HepG2 (cell line): ENCODE measurements around the gene RANBP17. TPM values are rescaled to one million over a fixed set of nuclear protein-coding genes. Genes with fewer than 3 reads are reported as not detected.

Experiments
- ATAC-seq: fragments of 200-7000 bp; cut with Tn5 transposase; 3 replicates; pipeline ENCODE4 v1.9.1; 2020; ENCODE audit warnings: mild to moderate bottlenecking, moderate library complexity
- BruUV-seq: library from RNA; stranded (reverse); fragments of 400-500 nt; replicated peaks from 2 replicates; lab custom pipeline; 2021; lab: Mats Ljungman, UMichigan
- CTCF ChIA-PET: fragments of 300-600 bp; formaldehyde crosslinking; extraction: SDS; loops from one replicate; lab custom pipeline; 2021; ENCODE audit warnings: low total read pairs, inconsistent platforms, low intra/inter-chr PET ratio; lab: Yijun Ruan, JAX
- POLR2A ChIA-PET: fragments of 350-600 bp; sonication (Branson Sonifier 250); formaldehyde crosslinking; loops from one replicate; lab custom pipeline; 2020; ENCODE audit warnings: antibody characterized with exemption, inconsistent platforms; lab: Yijun Ruan, JAX
- DNase-seq: peaks from one replicate; pipeline ENCODE4 v3.0.0-alpha.2; 2015; ENCODE audit warnings: low spot score
- FAIRE-seq: peaks from 3 replicates; lab custom pipeline; 2011; peaks lifted over from hg19 to GRCh38; lab: Jason Lieb, UNC
- H2AFZ ChIP-seq: one replicate; pipeline ENCODE4 v1.6.1; 2011; ENCODE audit warnings: low read length, inconsistent platforms
- H3K27ac ChIP-seq: fragments of 300-600 bp; 3 replicates; pipeline ENCODE4 v1.8.0; 2011; ENCODE audit warnings: mixed run types, mild to moderate bottlenecking, mixed read lengths, low read length, inconsistent platforms; ENCODE audit not compliant: insufficient read depth; ENCODE audit errors: extremely low read length
- H3K27me3 ChIP-seq, 2 experiments: fragments of 200-600 bp in 1 of 2; 2 replicates in 1 of 2; 3 replicates in 1 of 2; pipeline versions ENCODE4 v1.6.0 to v1.8.0; 2011; ENCODE audit warnings: low read length in 2 of 2, mild to moderate bottlenecking in 2 of 2, moderate library complexity in 2 of 2, inconsistent platforms in 1 of 2; ENCODE audit not compliant: insufficient read depth in 2 of 2, control insufficient read depth in 1 of 2
- H3K36me3 ChIP-seq, 2 experiments: fragments of 200-600 bp in 1 of 2; replicated peaks in 1 of 2; 2 replicates in 1 of 2; 3 replicates in 1 of 2; pipeline versions ENCODE4 v1.5.1 to v1.8.0; 2011; ENCODE audit warnings: low read length in 2 of 2, inconsistent platforms in 1 of 2; ENCODE audit not compliant: insufficient read depth in 2 of 2, control insufficient read depth in 1 of 2
- H3K4me1 ChIP-seq: 2 replicates; pipeline ENCODE4 v1.5.1; 2012; ENCODE audit warnings: low read length, inconsistent platforms; ENCODE audit not compliant: insufficient read depth
- H3K4me2 ChIP-seq: 2 replicates; pipeline ENCODE4 v1.6.0; 2011; ENCODE audit warnings: low read depth, low read length, inconsistent platforms
- H3K4me3 ChIP-seq, 3 experiments: fragments of 200-600 bp in 1 of 3; sonication (generic), shearing (Covaris generic) in 1 of 3; replicated peaks in 1 of 3; 2 replicates each; pipeline ENCODE4 v1.5.1; 2011 to 2016; ENCODE audit warnings: low read length in 3 of 3, inconsistent platforms in 2 of 3, low read depth in 2 of 3, mild to moderate bottlenecking in 2 of 3, control low read depth in 1 of 3, mixed read lengths in 1 of 3; ENCODE audit not compliant: insufficient read depth in 1 of 3
- H3K79me2 ChIP-seq: one replicate; pipeline ENCODE4 v1.6.1; 2011; ENCODE audit warnings: low read length, inconsistent platforms; ENCODE audit not compliant: insufficient read depth
- H3K9ac ChIP-seq: 2 replicates; pipeline ENCODE4 v1.6.0; 2011; ENCODE audit warnings: mild to moderate bottlenecking, low read depth, low read length, inconsistent platforms; ENCODE audit not compliant: insufficient read depth
- H3K9me3 ChIP-seq: 2 replicates; pipeline ENCODE4 v1.5.1; 2012; ENCODE audit warnings: mild to moderate bottlenecking, low read length
- H4K20me1 ChIP-seq: 2 replicates; pipeline ENCODE4 v1.6.0; 2011; ENCODE audit warnings: inconsistent platforms, mild to moderate bottlenecking, low read length, moderate library complexity; ENCODE audit not compliant: insufficient read depth
- ARNT ChIP-seq: fragments of 450-650 bp; IDR thresholded peaks from 2 replicates; pipeline ENCODE4 v1.6.1; 2017
- CHCHD3 ChIP-seq: sonication (generic); formaldehyde crosslinking; IDR thresholded peaks from 2 replicates; pipeline ENCODE4 v1.8.0; 2022; ENCODE audit warnings: mild to moderate bottlenecking, missing genetic modification reagents, moderate library complexity
- ELK4 ChIP-seq: sonication (generic); formaldehyde crosslinking; IDR thresholded peaks from 2 replicates; pipeline ENCODE4 v1.9.0; 2021; ENCODE audit warnings: missing genetic modification reagents, borderline replicate concordance
- FOXP1 ChIP-seq, 2 experiments: fragments of 450-650 bp in 1 of 2; IDR thresholded peaks; 2 replicates each; pipeline ENCODE4 v1.6.1; 2017 to 2018; ENCODE audit warnings: antibody characterized with exemption in 1 of 2
- JARID2 ChIP-seq: sonication (generic); formaldehyde crosslinking; IDR thresholded peaks from 2 replicates; pipeline ENCODE4 v1.8.1; 2023; ENCODE audit warnings: missing genetic modification reagents, inconsistent platforms; ENCODE audit not compliant: insufficient replicate concordance
- KAT2B ChIP-seq: fragments of 150-350 bp; IDR thresholded peaks from 2 replicates; pipeline ENCODE4 v1.6.1; 2014; ENCODE audit warnings: low read depth, low read length, borderline replicate concordance
- KLF6 ChIP-seq: IDR thresholded peaks from 2 replicates; pipeline ENCODE4 v1.8.0; 2016; ENCODE audit warnings: missing biosample characterization, missing genetic modification reagents
- MZF1 ChIP-seq: sonication (generic); formaldehyde crosslinking; IDR thresholded peaks from 2 replicates; pipeline ENCODE4 v1.8.1; 2023; ENCODE audit warnings: mild to moderate bottlenecking, missing genetic modification reagents, borderline replicate concordance
- NCOA5 ChIP-seq: sonication (generic); formaldehyde crosslinking; IDR thresholded peaks from 2 replicates; pipeline ENCODE4 v1.4.0; 2020; ENCODE audit warnings: missing genetic modification reagents
- PITX1 ChIP-seq: sonication (generic); formaldehyde crosslinking; IDR thresholded peaks from 2 replicates; pipeline ENCODE4 v1.5.1; 2020; ENCODE audit warnings: mild to moderate bottlenecking, missing genetic modification reagents
- PLRG1 ChIP-seq: fragments of 450-650 bp; conservative IDR thresholded peaks from 2 replicates; pipeline ENCODE4 v1.6.1; 2016
- SPEN ChIP-seq: sonication (generic); formaldehyde crosslinking; IDR thresholded peaks from 2 replicates; pipeline ENCODE4 v1.5.1; 2020; ENCODE audit warnings: low read depth, mild to moderate bottlenecking, missing genetic modification reagents
- ZBED4 ChIP-seq: sonication (generic); formaldehyde crosslinking; IDR thresholded peaks from 2 replicates; pipeline ENCODE4 v1.4.0; 2020; ENCODE audit warnings: missing genetic modification reagents, borderline replicate concordance
- ZFAT ChIP-seq: sonication (generic); formaldehyde crosslinking; conservative IDR thresholded peaks from 2 replicates; pipeline ENCODE4 v1.8.1; 2023; ENCODE audit warnings: missing genetic modification reagents, inconsistent platforms
- ZFP62 ChIP-seq: sonication (generic); formaldehyde crosslinking; IDR thresholded peaks from 2 replicates; pipeline ENCODE4 v1.4.0; 2020; ENCODE audit warnings: missing genetic modification reagents
- ZNF331 ChIP-seq: sonication (generic); formaldehyde crosslinking; IDR thresholded peaks from 2 replicates; pipeline ENCODE4 v1.4.0; 2020; ENCODE audit warnings: missing genetic modification reagents
- ZNF703 ChIP-seq: sonication (generic); formaldehyde crosslinking; IDR thresholded peaks from 2 replicates; pipeline ENCODE4 v1.5.1; 2020; ENCODE audit warnings: missing genetic modification reagents, mild to moderate bottlenecking, moderate library complexity, borderline replicate concordance
- in situ Hi-C: cut with HindIII; loops from 2 replicates; pipeline ENCODE4 v1.10.0; 2017; ENCODE audit warnings: low pct_unique_long_range_greater_than_20kb; ENCODE audit not compliant: extremely low pct_ligation_motif_present
- intact Hi-C: fragments of 100-400 bp; cut with micrococcal nuclease; formaldehyde crosslinking; loops from one replicate; pipeline ENCODE4 v1.10.0; 2022; ENCODE audit not compliant: unreplicated experiment
- polyA plus RNA-seq, 8 experiments: library from polyadenylated mRNA; depleted of rRNA in 3 of 8; stranded (reverse) in 7 of 8; unstranded in 1 of 8; fragments of >200 nt; fragmentation: Illumina TruSeq in 4 of 8; extraction: Trizol in 4 of 8; gene quantifications; 2 replicates each; pipeline versions ENCODE4 v1.2.1 to v1.2.3, GENCODE V29; 2011 to 2016; ENCODE audit warnings: low read depth in 4 of 8, missing spikeins in 1 of 8, mixed read lengths in 1 of 8; ENCODE audit not compliant: insufficient read depth in 1 of 8
- total RNA-seq, 5 experiments: library from RNA; depleted of rRNA; stranded (reverse); fragments of >200 nt; fragmentation: Illumina TruSeq; extraction: Trizol; gene quantifications; 2 replicates each; pipeline ENCODE4 v1.2.3, GENCODE V29; 2016; ENCODE audit warnings: low read depth in 1 of 5
- TF ChIP-seq, protein P1 (sequence below): sonication (generic); formaldehyde crosslinking; IDR thresholded peaks from 2 replicates; pipeline ENCODE4 v1.8.0; 2022; ENCODE audit warnings: mild to moderate bottlenecking, missing genetic modification reagents, borderline replicate concordance
- TF ChIP-seq, protein P2 (sequence below): sonication (generic); formaldehyde crosslinking; IDR thresholded peaks from 2 replicates; pipeline ENCODE4 v1.4.0; 2020; ENCODE audit warnings: mild to moderate bottlenecking, missing genetic modification reagents

Gene RANBP17
- total and polyA plus RNA-seq, 2 of the 13 experiments (the other 11 are each of a cell fraction or from before 2014, with no cell fraction given): not detected

- POLR2A ChIA-PET: no interaction called here
- CTCF ChIA-PET: no interaction called here
- H3K79me2 ChIP-seq: no peaks in the 10 kb centered on the region
- no peak overlapping the region for H3K4me3 ChIP-seq
- no peak for ATAC-seq
- FAIRE-seq: no peak
- no peak overlapping the region for H3K9ac ChIP-seq
- intact Hi-C loops: no loop called here
- H3K27me3 ChIP-seq: no peaks in the 10 kb centered on the region
- no peak overlapping the region for H3K27ac ChIP-seq
- no peak for TF ChIP-seq CHCHD3 (CRISPR knock-in tag)
- TF ChIP-seq NCOA5 (CRISPR knock-in tag): no peak
- no peak for TF ChIP-seq KAT2B
- no peak for TF ChIP-seq JARID2 (CRISPR knock-in tag)
- TF ChIP-seq FOXP1 (IDR thresholded peaks at IDR 0.05): no peak
- TF ChIP-seq FOXP1 (CRISPR knock-in tag; IDR thresholded peaks at IDR 0.05): no peak
- no peak for TF ChIP-seq ZFP62 (CRISPR knock-in tag)
- no peak for TF ChIP-seq ZBED4
- no peak for TF ChIP-seq PITX1 (CRISPR knock-in tag)
- no peak for TF ChIP-seq ZFAT
- TF ChIP-seq ELK4 (CRISPR knock-in tag): no peak
- TF ChIP-seq, protein P1, sequence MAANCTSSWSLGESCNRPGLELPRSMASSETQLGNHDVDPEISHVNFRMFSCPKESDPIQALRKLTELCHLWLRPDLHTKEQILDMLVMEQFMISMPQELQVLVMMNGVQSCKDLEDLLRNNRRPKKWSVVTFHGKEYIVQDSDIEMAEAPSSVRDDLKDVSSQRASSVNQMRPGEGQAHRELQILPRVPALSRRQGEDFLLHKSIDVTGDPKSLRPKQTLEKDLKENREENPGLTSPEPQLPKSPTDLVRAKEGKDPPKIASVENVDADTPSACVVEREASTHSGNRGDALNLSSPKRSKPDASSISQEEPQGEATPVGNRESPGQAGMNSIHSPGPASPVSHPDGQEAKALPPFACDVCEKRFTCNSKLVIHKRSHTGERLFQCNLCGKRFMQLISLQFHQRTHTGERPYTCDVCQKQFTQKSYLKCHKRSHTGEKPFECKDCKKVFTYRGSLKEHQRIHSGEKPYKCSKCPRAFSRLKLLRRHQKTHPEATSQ (CRISPR knock-in tag): no peak
- no peak for TF ChIP-seq MZF1 (CRISPR knock-in tag)
- TF ChIP-seq ARNT: no peak
- TF ChIP-seq KLF6 (CRISPR knock-in tag): no peak
- TF ChIP-seq, protein P2, sequence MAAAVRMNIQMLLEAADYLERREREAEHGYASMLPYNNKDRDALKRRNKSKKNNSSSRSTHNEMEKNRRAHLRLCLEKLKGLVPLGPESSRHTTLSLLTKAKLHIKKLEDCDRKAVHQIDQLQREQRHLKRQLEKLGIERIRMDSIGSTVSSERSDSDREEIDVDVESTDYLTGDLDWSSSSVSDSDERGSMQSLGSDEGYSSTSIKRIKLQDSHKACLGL (CRISPR knock-in tag): no peak
- no peak for TF ChIP-seq SPEN (CRISPR knock-in tag)
- TF ChIP-seq ZNF703: no peak
- no peak for TF ChIP-seq ZNF331 (CRISPR knock-in tag)
- TF ChIP-seq PLRG1: no peak
- TF ChIP-seq, all 625 proteins: peak for 0
- H3K4me1 ChIP-seq: no peaks in the 10 kb centered on the region
- no peaks in the 10 kb centered on the region for H3K36me3 ChIP-seq
- in situ Hi-C loops: no loop called here
- H4K20me1 ChIP-seq: no peaks in the 10 kb centered on the region
- BruUV-seq: no TSS peak
- H3K9me3 ChIP-seq: no peaks in the 10 kb centered on the region
- no peak overlapping the region for H2AFZ ChIP-seq
- DNase-seq: no peak
- H3K4me2 ChIP-seq: no peak overlapping the region
Observed at GRCh38 chr5:170993476-170993875, 131.7 kb downstream of the RANBP17 start.
